Activated CD4-positive, alpha-beta T cell treated with anti-CD3 and anti-CD28 coated beads, Interleukin-2, Interleukin-4, amounts not matched to agents 100 ng/mL and 50 ng/mL, durations not matched to agents 16 hours and 8 hours (primary cell): ENCODE data around the gene PKD1L1.
"Not testable (repeated sequence)": the region's sequence is repeated elsewhere in the genome, so short reads cannot be mapped to it uniquely, and the experiment has no call there.

Experiments used
- DNase-seq: peaks from one replicate; pipeline ENCODE4 v3.0.0-alpha.2; 2020; ENCODE audit warnings: low spot score

The PKD1L1 gene

DNA sequence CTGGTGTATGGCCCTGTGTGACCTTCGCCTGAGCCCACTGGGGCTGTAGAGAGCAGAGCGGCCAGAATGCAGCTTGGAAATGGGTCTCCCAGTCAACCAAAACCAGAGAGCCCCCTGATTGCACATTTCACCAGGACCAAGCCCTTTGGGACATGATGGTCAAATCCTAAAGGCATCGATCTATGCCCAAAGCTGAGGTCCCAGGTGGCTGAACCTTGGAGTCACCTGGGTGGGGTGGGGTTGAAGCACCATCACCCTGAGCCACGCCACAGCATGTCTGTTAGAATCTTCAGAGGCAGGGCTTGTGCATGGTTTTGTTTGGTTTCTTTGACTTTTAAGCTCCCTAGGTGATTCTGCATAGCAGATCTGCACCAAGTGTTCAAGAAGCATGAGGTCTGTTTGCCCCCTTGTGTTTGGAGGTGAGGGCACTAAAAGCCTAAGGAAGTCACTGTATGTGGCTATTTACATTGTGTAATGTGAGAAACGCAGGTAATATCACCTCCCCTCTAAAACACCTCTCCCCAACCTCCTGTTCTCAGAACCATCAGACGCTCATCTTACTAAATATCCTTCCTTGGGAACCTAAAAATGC lies 9.6 kb downstream of the PKD1L1 start:
- no peak for DNase-seq

DNA sequence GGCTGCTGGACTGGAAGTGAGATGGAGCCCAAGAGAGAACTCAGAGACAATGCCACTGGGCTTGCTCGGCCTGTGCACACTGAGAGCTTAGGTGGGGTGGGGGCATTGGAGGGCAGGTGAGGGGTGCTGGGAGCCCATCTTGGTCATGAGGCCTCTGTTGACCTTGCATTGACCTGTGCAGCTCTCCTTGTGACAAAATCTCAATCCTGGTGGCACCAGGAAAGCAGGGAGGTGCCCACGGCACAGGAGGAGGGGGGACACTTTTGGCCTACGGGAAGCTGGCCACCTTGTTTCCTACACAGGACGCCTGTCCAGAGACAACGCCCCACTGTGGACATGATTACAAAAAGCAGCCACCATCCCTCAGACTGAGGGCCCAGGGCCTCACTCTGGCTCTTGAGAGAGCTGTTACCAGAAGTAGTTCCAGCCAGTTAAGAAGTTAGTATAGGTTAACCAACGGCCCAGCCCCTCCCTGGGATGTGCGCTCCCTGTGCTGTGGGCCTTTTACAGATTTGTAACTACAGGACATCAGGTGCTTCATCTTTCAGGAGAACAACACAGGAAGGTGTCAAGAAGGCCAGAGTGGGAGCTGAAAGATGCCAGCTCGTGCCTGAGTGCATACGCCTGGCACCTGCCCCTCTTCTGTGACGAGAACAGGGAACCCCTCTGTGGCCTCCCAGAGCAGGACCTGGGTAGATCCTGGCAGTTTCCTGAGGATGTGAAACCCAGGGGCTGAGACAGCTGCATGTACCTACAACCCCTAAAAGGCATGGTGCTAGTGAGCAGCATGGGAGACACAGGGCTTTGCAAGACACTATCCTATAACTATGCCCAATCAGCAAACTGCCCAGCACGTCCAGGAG lies 10.3 kb downstream of the PKD1L1 start:
- DNase-seq, result no peak

GRCh38 chr7:47937065-47937687 lies 11.1 kb downstream of the PKD1L1 start:
- peak; percentile 80 for DNase-seq

- DNase-seq, result no peak
Measured at GRCh38 chr7:47936323-47936722, 11.9 kb downstream of the PKD1L1 start.

GRCh38 chr7:47935336-47935735 lies 12.9 kb downstream of the PKD1L1 start:
- no peak for DNase-seq

GRCh38 chr7:47934831-47935230 lies 13.4 kb downstream of the PKD1L1 start:
- no peak for DNase-seq

DNA sequence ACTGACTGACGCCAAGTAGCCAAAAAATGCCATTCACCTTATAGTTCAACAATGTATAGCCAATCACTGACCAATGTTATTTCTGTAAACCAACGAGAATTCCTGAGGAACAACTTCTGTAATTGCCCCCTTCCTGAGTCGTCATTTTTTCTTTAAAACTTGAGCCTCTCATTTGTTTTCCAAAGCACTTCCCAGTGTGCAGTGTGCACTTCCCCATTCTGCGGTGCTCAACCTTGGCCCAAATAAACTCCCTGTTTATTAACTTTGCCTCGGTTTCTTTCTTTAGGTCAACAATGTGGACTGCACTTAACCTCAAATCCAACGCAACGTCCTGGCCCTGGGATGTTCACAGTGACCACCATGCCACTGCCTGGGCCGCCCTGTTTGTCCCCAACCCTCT lies 15.1 kb downstream of the PKD1L1 start:
- no peak for DNase-seq

GRCh38 chr7:47932466-47933037 lies 15.7 kb downstream of the PKD1L1 start:
- no peak for DNase-seq

DNA sequence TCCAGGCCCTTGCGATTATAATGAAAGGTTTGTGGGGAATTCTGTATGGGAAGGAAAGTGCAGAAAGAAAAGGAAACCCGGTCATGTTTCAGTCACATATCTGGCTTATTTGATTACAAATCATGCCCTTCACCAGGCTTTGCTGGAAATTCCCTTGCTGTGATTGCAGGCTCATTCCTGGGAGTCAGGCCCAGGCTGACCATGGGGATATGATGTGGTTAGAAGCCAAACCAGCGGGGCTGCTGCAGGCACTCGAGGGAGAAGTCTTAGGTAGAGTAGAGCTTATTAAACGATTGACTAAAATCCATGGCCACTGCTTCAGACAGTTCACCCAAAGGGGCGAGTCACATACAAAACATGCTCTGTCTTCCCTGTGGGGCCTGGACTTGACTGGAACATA lies 16.2 kb downstream of the PKD1L1 start:
- no peak for DNase-seq

GRCh38 chr7:47931005-47932004 lies 17.0 kb downstream of the PKD1L1 start:
- DNase-seq, result no peak

GRCh38 chr7:47924266-47924665 lies 24.0 kb downstream of the PKD1L1 start:
- DNase-seq, result no peak

DNA sequence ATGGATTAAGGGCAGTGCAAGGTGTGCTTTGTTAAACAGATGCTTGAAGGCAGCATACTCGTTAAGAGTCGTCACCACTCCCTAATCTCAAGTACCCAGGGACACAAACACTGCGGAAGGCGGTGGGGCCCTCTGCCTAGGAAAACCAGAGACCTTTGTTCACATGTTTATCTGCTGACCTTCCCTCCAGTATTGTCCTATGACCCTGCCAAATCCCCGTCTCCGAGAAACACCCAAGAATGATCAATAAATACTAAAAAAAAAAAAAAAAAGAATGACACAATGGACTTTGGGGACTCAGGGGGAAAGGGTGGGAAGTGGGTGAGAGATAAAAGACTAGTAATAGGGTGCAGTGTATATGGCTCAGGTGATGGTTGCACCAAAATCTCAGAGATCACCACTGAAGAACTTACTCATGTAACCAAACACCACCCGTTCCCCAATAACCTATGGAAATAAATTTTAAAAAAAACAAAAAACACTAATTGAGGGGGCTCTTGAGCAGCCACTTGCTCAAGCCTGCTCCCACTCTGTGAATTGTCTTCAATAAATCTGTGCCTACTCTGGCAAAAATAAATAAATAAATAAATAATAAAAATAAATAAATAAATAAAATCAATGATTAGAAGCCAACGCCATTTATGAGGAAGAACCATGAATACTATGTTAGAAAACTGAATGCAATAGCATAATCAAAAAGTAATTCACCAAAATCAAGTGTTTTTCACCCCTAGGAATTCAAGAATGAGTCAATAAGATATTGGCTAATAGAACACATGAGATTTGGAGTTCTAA lies 25.0 kb downstream of the PKD1L1 start:
- not testable (repeated sequence) for DNase-seq

DNA sequence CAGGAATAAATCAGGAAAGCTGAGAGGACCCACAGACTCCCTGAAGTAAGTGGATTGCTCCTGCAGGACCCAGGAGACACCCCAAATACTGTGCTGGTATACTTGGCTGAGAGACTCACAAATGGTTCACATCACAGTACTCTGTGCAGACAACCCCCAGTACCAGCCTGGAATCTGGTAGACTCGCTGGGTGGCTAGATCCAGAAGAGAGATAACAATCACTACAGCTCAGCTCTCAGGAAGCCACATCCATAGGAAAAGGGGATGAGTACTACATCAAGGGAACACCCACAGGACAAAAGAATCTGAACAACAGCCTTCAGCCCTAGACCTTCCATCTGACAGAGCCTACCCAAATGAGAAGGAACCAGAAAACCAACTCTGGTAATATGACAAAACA lies 31.8 kb downstream of the PKD1L1 start:
- not testable (repeated sequence) for DNase-seq

GRCh38 chr7:47915616-47915976 lies 32.7 kb downstream of the PKD1L1 start:
- DNase-seq, result no peak

DNA sequence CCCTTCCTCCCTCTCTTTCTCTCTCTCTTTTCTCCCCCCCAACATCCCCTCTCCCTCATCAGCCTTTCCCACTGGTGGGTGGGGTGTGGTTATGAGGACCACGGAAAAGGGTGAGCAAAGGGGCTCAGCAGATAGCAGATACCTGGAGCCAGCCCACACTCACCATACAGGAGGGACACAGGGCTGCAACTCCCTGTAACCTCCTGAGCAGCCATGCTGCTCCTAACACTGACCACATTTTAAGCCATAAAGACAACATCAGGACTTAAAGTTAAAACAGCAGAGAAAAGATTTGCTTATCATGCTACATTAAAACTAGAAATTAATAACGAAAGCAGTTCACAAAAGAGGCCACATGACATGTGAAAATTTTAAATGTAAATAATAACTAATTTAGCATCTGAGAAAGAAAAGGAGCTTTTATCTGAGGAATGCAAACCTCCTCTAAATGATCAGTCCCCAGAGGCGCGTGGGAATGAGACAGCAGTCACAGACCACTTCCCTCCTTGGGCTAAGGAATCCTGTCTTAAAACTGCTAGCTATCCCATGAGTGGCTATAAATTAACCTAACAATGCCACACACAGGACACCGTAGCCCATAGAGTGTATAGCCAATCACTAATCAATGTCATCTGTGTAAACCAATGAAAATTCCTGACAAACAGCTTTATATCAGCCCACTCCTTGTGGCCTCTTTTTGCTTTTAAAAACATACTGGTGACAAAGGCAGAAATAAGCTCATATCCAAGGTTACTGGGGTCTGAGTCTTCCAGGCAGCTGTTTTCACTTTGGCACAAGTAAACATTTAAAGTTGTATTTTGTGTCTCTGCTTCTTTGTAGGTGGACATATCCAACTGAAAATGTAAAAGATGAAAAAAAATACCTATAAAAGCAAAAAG lies 33.3 kb downstream of the PKD1L1 start:
- DNase-seq, result no peak

- DNase-seq, result no peak
Measured at GRCh38 chr7:47912332-47912731, 35.9 kb downstream of the PKD1L1 start.

DNA sequence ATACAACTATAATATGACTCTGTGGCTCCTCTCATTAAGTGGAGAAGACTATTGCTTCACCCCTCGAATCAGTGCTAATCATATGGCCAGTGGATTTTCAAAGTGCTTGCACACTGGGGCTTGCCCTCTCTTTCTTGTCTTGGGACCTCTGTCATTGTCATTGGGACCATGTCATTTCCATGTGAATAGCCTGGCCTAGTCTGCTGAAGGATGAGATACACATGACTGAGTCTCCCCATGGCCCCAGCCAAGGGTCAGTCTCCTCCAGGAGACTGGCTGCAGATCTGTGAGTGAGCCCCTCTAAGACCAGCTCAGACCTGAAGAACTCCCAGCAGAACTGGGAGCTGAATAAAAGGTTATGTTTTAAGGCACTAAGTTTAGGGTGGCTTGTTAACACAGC lies 39.5 kb downstream of the PKD1L1 start:
- DNase-seq, result no peak

DNA sequence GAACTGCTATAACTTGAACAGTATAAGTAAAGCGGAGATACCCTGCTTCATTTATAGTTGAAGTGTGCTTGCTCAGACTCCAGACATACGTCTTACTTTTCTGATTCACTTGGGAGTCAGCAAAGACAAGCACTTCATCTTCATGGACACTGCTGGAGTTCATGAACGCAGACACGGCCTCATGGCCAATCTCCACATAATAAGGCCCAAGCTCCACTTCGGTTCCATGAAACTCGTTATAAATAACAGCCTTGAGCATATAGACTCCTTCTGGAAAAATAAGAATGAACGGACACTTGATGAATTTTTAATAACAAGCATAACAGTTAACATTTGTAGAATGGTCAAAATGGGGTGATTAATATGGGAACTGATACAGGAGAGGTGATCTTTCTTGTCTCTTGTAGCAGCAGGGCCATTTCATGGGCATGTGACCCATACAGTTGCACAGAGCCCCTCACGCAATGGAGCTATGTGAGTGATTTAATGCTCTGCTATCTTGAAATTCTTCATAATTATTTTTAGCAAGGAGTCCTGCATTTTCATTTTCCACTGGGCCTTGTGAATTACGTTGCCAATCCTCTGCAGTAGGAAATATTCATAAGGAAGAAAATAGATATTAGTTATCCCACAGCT lies 40.2 kb downstream of the PKD1L1 start:
- no peak for DNase-seq

GRCh38 chr7:47906883-47907282 lies 41.4 kb downstream of the PKD1L1 start:
- DNase-seq, result no peak
